H9 (cell line): ENCODE measurements around the gene CTNNAL1. TPM values are rescaled to one million over a fixed set of nuclear protein-coding genes. Genes with fewer than 3 reads are reported as not detected.

ENCODE experiments used
- DNase-seq: peaks from one replicate; pipeline ENCODE4 v3.0.0-alpha.2; 2017
- H2AFZ ChIP-seq: one replicate; pipeline ENCODE4 v1.6.1; 2013; ENCODE audit warnings: mild to moderate bottlenecking, low read length, control low read depth, moderate library complexity
- H2AK5ac ChIP-seq: 2 replicates; pipeline ENCODE4 v1.6.1; 2013; ENCODE audit warnings: low read length, control low read depth, mixed read lengths; ENCODE audit not compliant: insufficient read length
- H2BK120ac ChIP-seq: one replicate; pipeline ENCODE4 v1.6.1; 2013; ENCODE audit warnings: low read depth, mild to moderate bottlenecking, low read length, control low read depth, inconsistent platforms; ENCODE audit not compliant: poor library complexity, severe bottlenecking
- H2BK12ac ChIP-seq: 2 replicates; pipeline ENCODE4 v1.6.1; 2013; ENCODE audit warnings: low read length, control low read depth, mixed read lengths, low read depth; ENCODE audit not compliant: insufficient read length
- H2BK15ac ChIP-seq: 2 replicates; pipeline ENCODE4 v1.6.1; 2013; ENCODE audit warnings: low read depth, low read length, control low read depth
- H2BK20ac ChIP-seq: one replicate; pipeline ENCODE4 v1.6.1; 2013; ENCODE audit warnings: low read depth, mild to moderate bottlenecking, low read length, control low read depth, inconsistent platforms; ENCODE audit not compliant: poor library complexity, severe bottlenecking
- H2BK5ac ChIP-seq: 2 replicates; pipeline ENCODE4 v1.6.1; 2013; ENCODE audit warnings: low read length, control low read depth, mixed read lengths; ENCODE audit not compliant: insufficient read length
- H3K14ac ChIP-seq: 2 replicates; pipeline ENCODE4 v1.6.1; 2013; ENCODE audit warnings: low read length, control low read depth; ENCODE audit not compliant: insufficient read depth
- H3K18ac ChIP-seq: 2 replicates; pipeline ENCODE4 v1.6.1; 2013; ENCODE audit warnings: low read depth, mild to moderate bottlenecking, mixed read lengths, low read length, control low read depth; ENCODE audit not compliant: insufficient read length
- H3K23ac ChIP-seq: 2 replicates; pipeline ENCODE4 v1.6.1; 2013; ENCODE audit warnings: low read length, control low read depth, mixed read lengths, low read depth; ENCODE audit not compliant: insufficient read length
- H3K23me2 ChIP-seq: 2 replicates; pipeline ENCODE4 v1.6.1; 2013; ENCODE audit warnings: low read depth, mild to moderate bottlenecking, mixed read lengths, low read length, control low read depth; ENCODE audit not compliant: insufficient read length, poor library complexity, severe bottlenecking
- H3K27ac ChIP-seq: 2 replicates; pipeline ENCODE4 v1.5.1; 2013; ENCODE audit warnings: low read length, control low read depth, mixed read lengths, low read depth; ENCODE audit not compliant: insufficient read length
- H3K27me3 ChIP-seq: 2 replicates; pipeline ENCODE4 v1.6.1; 2013; ENCODE audit warnings: low read length, control low read depth, inconsistent platforms; ENCODE audit not compliant: insufficient read depth
- H3K4ac ChIP-seq: 2 replicates; pipeline ENCODE4 v1.6.1; 2013; ENCODE audit warnings: low read depth, mild to moderate bottlenecking, control low read depth, inconsistent platforms, low read length, moderate library complexity
- H3K4me1 ChIP-seq: 2 replicates; pipeline ENCODE4 v1.6.1; 2013; ENCODE audit warnings: low read length, control low read depth, inconsistent platforms; ENCODE audit not compliant: insufficient read depth
- H3K4me2 ChIP-seq: 2 replicates; pipeline ENCODE4 v1.6.1; 2013; ENCODE audit warnings: low read length, control low read depth, mixed read lengths; ENCODE audit not compliant: insufficient read length, insufficient read depth
- H3K56ac ChIP-seq: 2 replicates; pipeline ENCODE4 v1.6.1; 2013; ENCODE audit warnings: low read depth, mild to moderate bottlenecking, mixed read lengths, low read length, control low read depth; ENCODE audit not compliant: insufficient read length
- H3K79me1 ChIP-seq: 2 replicates; pipeline ENCODE4 v1.6.1; 2013; ENCODE audit warnings: low read depth, mild to moderate bottlenecking, moderate library complexity, low read length, control low read depth, inconsistent platforms; ENCODE audit not compliant: insufficient read depth, poor library complexity, severe bottlenecking
- H3K79me2 ChIP-seq: 2 replicates; pipeline ENCODE4 v1.6.1; 2013; ENCODE audit warnings: low read length, control low read depth, inconsistent platforms; ENCODE audit not compliant: insufficient read depth
- H3K9ac ChIP-seq: 2 replicates; pipeline ENCODE4 v1.6.1; 2013; ENCODE audit warnings: low read length, control low read depth, mixed read lengths; ENCODE audit not compliant: insufficient read length; ENCODE audit errors: extremely low read depth
- H3K9me3 ChIP-seq: one replicate; pipeline ENCODE4 v1.6.1; 2013; ENCODE audit warnings: low read depth, low read length, inconsistent platforms; ENCODE audit not compliant: control insufficient read depth
- H3T11ph ChIP-seq: one replicate; pipeline ENCODE4 v1.6.1; 2013; ENCODE audit warnings: mild to moderate bottlenecking, low read length, control low read depth, inconsistent platforms
- H4K20me1 ChIP-seq: one replicate; pipeline ENCODE4 v1.6.1; 2013; ENCODE audit not compliant: control insufficient read depth, insufficient read length, insufficient read depth
- H4K5ac ChIP-seq: 2 replicates; pipeline ENCODE4 v1.6.1; 2013; ENCODE audit warnings: low read depth, mild to moderate bottlenecking, mixed read lengths, low read length, control low read depth; ENCODE audit not compliant: insufficient read length
- H4K8ac ChIP-seq: replicated peaks from 2 replicates; pipeline ENCODE4 v1.6.1; 2013; ENCODE audit warnings: low read length, control low read depth, mixed read lengths, low read depth; ENCODE audit not compliant: insufficient read length
- H4K91ac ChIP-seq: 2 replicates; pipeline ENCODE4 v1.6.1; 2013; ENCODE audit warnings: low read depth, mild to moderate bottlenecking, moderate library complexity, mixed read lengths, low read length, control low read depth; ENCODE audit not compliant: insufficient read length
- H3K27ac Mint-ChIP-seq, 3 experiments: 2 replicates in 2 of 3; 3 replicates in 1 of 3; pipeline ENCODE4 v1.8.0; 2020 to 2021; ENCODE audit warnings: mixed read lengths in 3 of 3, mild to moderate bottlenecking in 1 of 3, moderate library complexity in 1 of 3
- H3K27me3 Mint-ChIP-seq: 2 replicates; pipeline ENCODE4 v1.8.0; 2021; ENCODE audit warnings: low read depth, mild to moderate bottlenecking, moderate library complexity, mixed read lengths
- H3K36me3 Mint-ChIP-seq, 3 experiments: 2 replicates in 2 of 3; 3 replicates in 1 of 3; pipeline ENCODE4 v1.8.0; 2020 to 2021; ENCODE audit warnings: low read depth in 3 of 3, mixed read lengths in 3 of 3; ENCODE audit not compliant: insufficient read depth in 1 of 3
- H3K4me1 Mint-ChIP-seq, 2 experiments: 2 replicates each; pipeline ENCODE4 v1.8.0; 2020; ENCODE audit warnings: mixed read lengths in 2 of 2
- H3K4me3 Mint-ChIP-seq, 2 experiments: 2 replicates in 1 of 2; 3 replicates in 1 of 2; pipeline ENCODE4 v1.8.0; 2020 to 2021; ENCODE audit warnings: mild to moderate bottlenecking in 2 of 2, mixed read lengths in 2 of 2, moderate library complexity in 1 of 2
- H3K9me3 Mint-ChIP-seq, 2 experiments: 2 replicates in 1 of 2; 3 replicates in 1 of 2; pipeline ENCODE4 v1.8.0; 2020; ENCODE audit warnings: mild to moderate bottlenecking in 2 of 2, mixed read lengths in 2 of 2, moderate library complexity in 1 of 2
- WGBS: extraction: QIAGEN DNeasy Blood & Tissue Kit; methylation state at CpG from one replicate; pipeline ENCODE4 v1.1.7; 2013; ENCODE audit warnings: missing lambda C conversion rate, low lambda C conversion rate, mixed read lengths; ENCODE audit not compliant: insufficient read length; ENCODE audit errors: extremely low coverage; 5-methylcytosine and 5-hydroxymethylcytosine counted together
- total RNA-seq: library from RNA; stranded (reverse); gene quantifications from 2 replicates; pipeline ENCODE4 v1.2.1, GENCODE V29; 2021
- TF ChIP-seq, protein P1 (sequence below): fragments of 200-600 bp; sonication (generic); conservative IDR thresholded peaks from 3 replicates; pipeline ENCODE4 v1.8.0; 2021; ENCODE audit warnings: antibody characterized with exemption, mild to moderate bottlenecking

CTNNAL1 gene
- total RNA-seq, 1 experiment from 2014 or later = 52.9 TPM

DNA sequence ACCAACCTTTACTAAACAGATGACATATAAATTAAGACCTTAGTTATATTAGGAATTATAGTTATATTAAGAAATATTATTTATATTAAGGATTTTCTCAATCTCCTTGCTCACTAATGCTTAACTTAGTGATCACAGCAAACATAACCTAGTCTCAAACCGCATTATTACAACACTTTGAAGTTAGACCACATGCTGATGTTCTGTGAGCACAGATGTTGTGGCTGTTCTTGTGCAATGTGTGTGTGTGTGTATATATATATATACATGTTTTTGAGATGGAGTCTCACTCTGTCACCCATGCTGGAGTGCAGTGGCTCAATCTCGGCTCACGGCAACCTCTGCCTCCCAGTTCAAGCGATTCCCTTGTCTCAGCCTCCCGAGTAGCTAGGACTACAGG lies 99.9 kb downstream of the CTNNAL1 start:
- H2BK120ac ChIP-seq = no peak overlapping the region
- no peak for DNase-seq
- H3K27ac ChIP-seq = no peak overlapping the region
- no peaks in the 10 kb centered on the region for H3K27me3 ChIP-seq
- H3K23me2 ChIP-seq = no peaks in the 10 kb centered on the region
- no peak overlapping the region for H2BK5ac ChIP-seq
- no peaks in the 10 kb centered on the region for H3K79me1 ChIP-seq
- H3K4me2 ChIP-seq = no peak overlapping the region
- no peak overlapping the region for H3K27ac Mint-ChIP-seq
- H3K18ac ChIP-seq = no peak overlapping the region
- no peak overlapping the region for H3K14ac ChIP-seq
- H3K23ac ChIP-seq = no peak overlapping the region
- H2AFZ ChIP-seq = no peak overlapping the region
- H2BK15ac ChIP-seq = no peak overlapping the region
- no peak overlapping the region for H3K56ac ChIP-seq
- H3K79me2 ChIP-seq = no peaks in the 10 kb centered on the region
- H3K9ac ChIP-seq = no peak overlapping the region
- no peak overlapping the region for H2BK20ac ChIP-seq
- H3K4me3 Mint-ChIP-seq = no peak overlapping the region
- no peaks in the 10 kb centered on the region for H3K4me1 ChIP-seq
- H4K91ac ChIP-seq = no peak overlapping the region
- H3K36me3 Mint-ChIP-seq = peaks cover 16 to 76% (median 51%) of the 10 kb centered on the region in 3 experiments; a peak in 6 of 7 replicates
- no peaks in the 10 kb centered on the region for H3K9me3 ChIP-seq
- H3K4ac ChIP-seq = no peak overlapping the region
- H3K27me3 Mint-ChIP-seq = no peaks in the 10 kb centered on the region
- H4K8ac ChIP-seq = no peak overlapping the region
- H4K20me1 ChIP-seq = no peaks in the 10 kb centered on the region
- H3K4me1 Mint-ChIP-seq = no peaks in the 10 kb centered on the region
- H3K9me3 Mint-ChIP-seq = no peaks in the 10 kb centered on the region
- no CpG with 5 or more reads among the region's 5 CpGs for WGBS
- H4K5ac ChIP-seq = no peak overlapping the region
- H3T11ph ChIP-seq = no peak overlapping the region
- H2BK12ac ChIP-seq = no peak overlapping the region
- H2AK5ac ChIP-seq = no peak overlapping the region
- TF ChIP-seq, protein P1, sequence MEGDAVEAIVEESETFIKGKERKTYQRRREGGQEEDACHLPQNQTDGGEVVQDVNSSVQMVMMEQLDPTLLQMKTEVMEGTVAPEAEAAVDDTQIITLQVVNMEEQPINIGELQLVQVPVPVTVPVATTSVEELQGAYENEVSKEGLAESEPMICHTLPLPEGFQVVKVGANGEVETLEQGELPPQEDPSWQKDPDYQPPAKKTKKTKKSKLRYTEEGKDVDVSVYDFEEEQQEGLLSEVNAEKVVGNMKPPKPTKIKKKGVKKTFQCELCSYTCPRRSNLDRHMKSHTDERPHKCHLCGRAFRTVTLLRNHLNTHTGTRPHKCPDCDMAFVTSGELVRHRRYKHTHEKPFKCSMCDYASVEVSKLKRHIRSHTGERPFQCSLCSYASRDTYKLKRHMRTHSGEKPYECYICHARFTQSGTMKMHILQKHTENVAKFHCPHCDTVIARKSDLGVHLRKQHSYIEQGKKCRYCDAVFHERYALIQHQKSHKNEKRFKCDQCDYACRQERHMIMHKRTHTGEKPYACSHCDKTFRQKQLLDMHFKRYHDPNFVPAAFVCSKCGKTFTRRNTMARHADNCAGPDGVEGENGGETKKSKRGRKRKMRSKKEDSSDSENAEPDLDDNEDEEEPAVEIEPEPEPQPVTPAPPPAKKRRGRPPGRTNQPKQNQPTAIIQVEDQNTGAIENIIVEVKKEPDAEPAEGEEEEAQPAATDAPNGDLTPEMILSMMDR = no peak
